ENCODE results near the gene AP2B1.

AP2B1 gene

DNA sequence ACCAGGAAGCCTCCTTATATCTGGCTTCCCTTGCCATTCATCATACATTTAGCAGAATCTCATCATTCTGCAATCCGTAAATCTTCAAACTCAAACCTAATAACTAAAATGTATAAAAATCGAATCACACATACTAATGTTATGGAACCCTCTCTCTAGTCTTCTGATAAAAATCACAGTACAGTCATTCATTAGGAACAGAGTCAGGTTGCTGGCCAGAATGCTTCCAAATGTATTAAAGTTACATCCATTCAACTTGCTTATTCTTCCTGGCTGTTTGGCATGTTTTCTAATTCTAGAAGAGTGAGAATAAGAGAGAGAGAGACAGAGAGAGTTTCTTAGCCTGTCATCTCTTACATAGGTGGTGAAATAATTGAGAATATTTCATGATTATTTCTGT, 127.9 kb downstream of the AP2B1 start:
- WGBS (ENCODE audit: extremely low coverage, insufficient coverage, low lambda C conversion rate), result 100% methylated on average over 2 of the region's 2 CpGs

GRCh38 chr17:35715416-35715815, 128.3 kb downstream of the AP2B1 start:
- H2BK15ac ChIP-seq (replicated peaks; ENCODE audit: low read depth), result no peak overlapping the region
- H3K23ac ChIP-seq (ENCODE audit: low read length), result no peak overlapping the region
- no peaks in the 10 kb centered on the region for H3K79me1 ChIP-seq (ENCODE audit: low read length)
- H3K9ac ChIP-seq (ENCODE audit: low read length), result no peak overlapping the region
- no peak overlapping the region for H2AK5ac ChIP-seq (ENCODE audit: low read length)
- H4K8ac ChIP-seq (ENCODE audit: low read depth, low read length), result no peak overlapping the region
- no peak overlapping the region for H3K18ac ChIP-seq (ENCODE audit: low read length)
- H2BK5ac ChIP-seq (ENCODE audit: low read length), result no peak overlapping the region
- H2BK120ac ChIP-seq (ENCODE audit: low read depth, low read length), result no peak overlapping the region
- DNase-seq, result no peak
- H3K4ac ChIP-seq (ENCODE audit: low read depth, low read length), result no peak overlapping the region
- H3K4me1 ChIP-seq (ENCODE audit: control insufficient read depth, low read depth, low read length), result peaks cover 2% of the 10 kb centered on the region
- peaks cover 5% of the 10 kb centered on the region for H3K36me3 ChIP-seq (ENCODE audit: control insufficient read depth, insufficient read depth, low read length)
- H3K27ac ChIP-seq (ENCODE audit: low read depth, low read length), result no peak overlapping the region
- no peak overlapping the region for H3K4me3 ChIP-seq (ENCODE audit: low read length)
- no peaks in the 10 kb centered on the region for H3K27me3 ChIP-seq (ENCODE audit: insufficient read depth, low read length, poor library complexity)
- no peak overlapping the region for H4K5ac ChIP-seq (ENCODE audit: low read length)
- H3K56ac ChIP-seq (ENCODE audit: low read length), result no peak overlapping the region
- no peak overlapping the region for H3K4me2 ChIP-seq (ENCODE audit: low read length)
- H3K79me2 ChIP-seq (ENCODE audit: control insufficient read depth, insufficient read depth, low read length), result no peaks in the 10 kb centered on the region

More for the DNA sequence above, 127.9 kb downstream of the AP2B1 start:
- Histone ChIP-seq H2BK5ac (ENCODE audit: low read length) (no peak overlapping the region), H2BK120ac (ENCODE audit: low read depth, low read length) (no peak overlapping the region), H3K4ac (ENCODE audit: low read depth, low read length) (no peak overlapping the region), H3K4me3 (ENCODE audit: low read length) (no peak overlapping the region), H3K4me2 (ENCODE audit: low read length) (no peak overlapping the region), H4K8ac (ENCODE audit: low read depth, low read length) (no peak overlapping the region), H2BK15ac (replicated peaks; ENCODE audit: low read depth) (no peak overlapping the region), H3K27ac (ENCODE audit: low read depth, low read length) (no peak overlapping the region), H4K5ac (ENCODE audit: low read length) (no peak overlapping the region), H3K18ac (ENCODE audit: low read length) (no peak overlapping the region), H3K9ac (ENCODE audit: low read length) (no peak overlapping the region), H3K23ac (ENCODE audit: low read length) (no peak overlapping the region), H2AK5ac (ENCODE audit: low read length) (no peak overlapping the region), H3K56ac (ENCODE audit: low read length) (no peak overlapping the region), H3K4me1 (ENCODE audit: control insufficient read depth, low read depth, low read length) (peaks cover 2% of the 10 kb centered on the region), H3K27me3 (ENCODE audit: insufficient read depth, low read length, poor library complexity) (no peaks in the 10 kb centered on the region), H3K79me2 (ENCODE audit: control insufficient read depth, insufficient read depth, low read length) (no peaks in the 10 kb centered on the region), H3K36me3 (ENCODE audit: control insufficient read depth, insufficient read depth, low read length) (peaks cover 6% of the 10 kb centered on the region), H3K79me1 (ENCODE audit: low read length) (no peaks in the 10 kb centered on the region)
- DNase-seq, result no peak

- WGBS (ENCODE audit: extremely low coverage, insufficient coverage, low lambda C conversion rate), result no CpG with 5 or more reads among the region's 3 CpGs
- H3K4me2 ChIP-seq (ENCODE audit: low read length), result no peak overlapping the region
- no peak overlapping the region for H3K9ac ChIP-seq (ENCODE audit: low read length)
- H3K4ac ChIP-seq (ENCODE audit: low read depth, low read length), result no peak overlapping the region
- H2AK5ac ChIP-seq (ENCODE audit: low read length), result no peak overlapping the region
- H3K4me3 ChIP-seq (ENCODE audit: low read length), result no peak overlapping the region
- no peaks in the 10 kb centered on the region for H3K79me2 ChIP-seq (ENCODE audit: control insufficient read depth, insufficient read depth, low read length)
- no peak overlapping the region for H3K18ac ChIP-seq (ENCODE audit: low read length)
- no peak overlapping the region for H2BK120ac ChIP-seq (ENCODE audit: low read depth, low read length)
- no peaks in the 10 kb centered on the region for H3K27me3 ChIP-seq (ENCODE audit: insufficient read depth, low read length, poor library complexity)
- peaks cover 4% of the 10 kb centered on the region for H3K36me3 ChIP-seq (ENCODE audit: control insufficient read depth, insufficient read depth, low read length)
- H3K79me1 ChIP-seq (ENCODE audit: low read length), result no peaks in the 10 kb centered on the region
- H2BK15ac ChIP-seq (replicated peaks; ENCODE audit: low read depth), result no peak overlapping the region
- H3K4me1 ChIP-seq (ENCODE audit: control insufficient read depth, low read depth, low read length), result peaks cover 2% of the 10 kb centered on the region
- no peak overlapping the region for H2BK5ac ChIP-seq (ENCODE audit: low read length)
- H3K23ac ChIP-seq (ENCODE audit: low read length), result no peak overlapping the region
- H3K27ac ChIP-seq (ENCODE audit: low read depth, low read length), result no peak overlapping the region
- no peak for DNase-seq
- H4K8ac ChIP-seq (ENCODE audit: low read depth, low read length), result no peak overlapping the region
- H4K5ac ChIP-seq (ENCODE audit: low read length), result no peak overlapping the region
- H3K56ac ChIP-seq (ENCODE audit: low read length), result no peak overlapping the region
These were observed 129.1 kb downstream of the AP2B1 start for GRCh38 chr17:35716173-35716572.

- WGBS (ENCODE audit: extremely low coverage, insufficient coverage, low lambda C conversion rate), result no CpG with 5 or more reads among the region's 4 CpGs
- Histone ChIP-seq H2BK120ac (ENCODE audit: low read depth, low read length) (no peak overlapping the region), H2BK15ac (replicated peaks; ENCODE audit: low read depth) (no peak overlapping the region), H3K9ac (ENCODE audit: low read length) (no peak overlapping the region), H3K79me1 (ENCODE audit: low read length) (no peaks in the 10 kb centered on the region), H4K8ac (ENCODE audit: low read depth, low read length) (no peak overlapping the region), H3K56ac (ENCODE audit: low read length) (no peak overlapping the region), H3K4me2 (ENCODE audit: low read length) (no peak overlapping the region), H2BK5ac (ENCODE audit: low read length) (no peak overlapping the region), H3K18ac (ENCODE audit: low read length) (no peak overlapping the region), H3K36me3 (ENCODE audit: control insufficient read depth, insufficient read depth, low read length) (peaks cover 4% of the 10 kb centered on the region), H4K5ac (ENCODE audit: low read length) (no peak overlapping the region), H3K79me2 (ENCODE audit: control insufficient read depth, insufficient read depth, low read length) (no peaks in the 10 kb centered on the region), H3K4me3 (ENCODE audit: low read length) (no peak overlapping the region), H3K4ac (ENCODE audit: low read depth, low read length) (no peak overlapping the region), H3K27me3 (ENCODE audit: insufficient read depth, low read length, poor library complexity) (no peaks in the 10 kb centered on the region), H3K27ac (ENCODE audit: low read depth, low read length) (no peak overlapping the region), H3K23ac (ENCODE audit: low read length) (no peak overlapping the region), H3K4me1 (ENCODE audit: control insufficient read depth, low read depth, low read length) (peaks cover 2% of the 10 kb centered on the region), H2AK5ac (ENCODE audit: low read length) (no peak overlapping the region)
- DNase-seq, result no peak
These were observed 129.9 kb downstream of the AP2B1 start for GRCh38 chr17:35716897-35717465.

DNA sequence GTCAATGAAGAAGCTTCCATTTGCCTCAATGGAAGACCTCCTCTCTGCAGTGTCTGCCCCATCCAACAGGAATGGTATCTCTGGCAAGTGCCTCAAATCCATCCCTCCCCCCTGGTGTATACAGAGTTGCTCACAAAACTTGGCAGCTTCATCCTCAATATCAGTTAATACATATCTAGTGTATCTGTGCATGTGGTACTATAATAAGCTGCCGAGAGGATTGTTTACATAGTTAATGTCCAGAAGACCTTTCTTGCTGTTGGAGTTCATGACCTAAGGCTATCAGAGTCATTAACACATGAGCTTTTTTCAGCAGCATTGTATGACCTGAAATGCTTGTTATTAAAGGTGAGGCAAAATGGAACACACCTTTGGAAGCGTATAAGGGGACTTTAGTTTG, 130.4 kb downstream of the AP2B1 start:
- Histone ChIP-seq H3K27ac (ENCODE audit: low read depth, low read length) (no peak overlapping the region), H3K4me3 (ENCODE audit: low read length) (no peak overlapping the region), H2BK15ac (replicated peaks; ENCODE audit: low read depth) (no peak overlapping the region), H2BK5ac (ENCODE audit: low read length) (no peak overlapping the region), H3K4ac (ENCODE audit: low read depth, low read length) (no peak overlapping the region), H4K8ac (ENCODE audit: low read depth, low read length) (no peak overlapping the region), H3K4me1 (ENCODE audit: control insufficient read depth, low read depth, low read length) (peaks cover 2% of the 10 kb centered on the region), H3K9ac (ENCODE audit: low read length) (no peak overlapping the region), H3K23ac (ENCODE audit: low read length) (no peak overlapping the region), H3K4me2 (ENCODE audit: low read length) (no peak overlapping the region), H3K36me3 (ENCODE audit: control insufficient read depth, insufficient read depth, low read length) (peaks cover 4% of the 10 kb centered on the region), H2BK120ac (ENCODE audit: low read depth, low read length) (no peak overlapping the region), H3K56ac (ENCODE audit: low read length) (no peak overlapping the region), H3K79me1 (ENCODE audit: low read length) (no peaks in the 10 kb centered on the region), H3K18ac (ENCODE audit: low read length) (no peak overlapping the region), H2AK5ac (ENCODE audit: low read length) (no peak overlapping the region), H3K27me3 (ENCODE audit: insufficient read depth, low read length, poor library complexity) (no peaks in the 10 kb centered on the region), H4K5ac (ENCODE audit: low read length) (no peak overlapping the region), H3K79me2 (ENCODE audit: control insufficient read depth, insufficient read depth, low read length) (no peaks in the 10 kb centered on the region)
- no CpG with 5 or more reads among the region's 2 CpGs for WGBS (ENCODE audit: extremely low coverage, insufficient coverage, low lambda C conversion rate)
- no peak for DNase-seq

DNA sequence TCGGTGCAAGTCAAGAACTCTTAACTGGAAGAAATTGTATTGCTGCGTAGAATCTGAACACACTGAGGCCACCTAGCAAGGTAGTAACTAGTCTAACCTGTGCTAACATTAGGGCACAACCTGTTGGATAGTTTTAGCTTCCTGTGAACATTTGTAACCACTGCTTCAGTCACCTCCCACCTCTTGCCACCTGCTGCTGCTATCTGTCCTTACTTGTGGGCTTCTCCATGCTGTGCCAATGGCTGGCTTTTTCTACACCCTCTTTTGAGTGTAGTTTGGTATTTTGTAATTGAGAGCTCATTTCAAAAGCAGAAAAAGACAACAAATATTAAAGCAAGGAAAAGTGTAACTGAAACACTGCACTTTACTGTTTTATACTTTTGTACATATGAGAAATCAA, 136.6 kb downstream of the AP2B1 start:
- no peaks in the 10 kb centered on the region for H3K79me1 ChIP-seq (ENCODE audit: low read length)
- H3K23ac ChIP-seq (ENCODE audit: low read length), result no peak overlapping the region
- no peak overlapping the region for H3K4me3 ChIP-seq (ENCODE audit: low read length)
- H3K36me3 ChIP-seq (ENCODE audit: control insufficient read depth, insufficient read depth, low read length), result peaks cover 3% of the 10 kb centered on the region
- H3K4ac ChIP-seq (ENCODE audit: low read depth, low read length), result no peak overlapping the region
- no CpG with 5 or more reads among the region's 2 CpGs for WGBS (ENCODE audit: extremely low coverage, insufficient coverage, low lambda C conversion rate)
- H3K4me1 ChIP-seq (ENCODE audit: control insufficient read depth, low read depth, low read length), result peaks cover 18% of the 10 kb centered on the region
- no peak overlapping the region for H3K18ac ChIP-seq (ENCODE audit: low read length)
- H2AK5ac ChIP-seq (ENCODE audit: low read length), result no peak overlapping the region
- no peak overlapping the region for H4K5ac ChIP-seq (ENCODE audit: low read length)
- no peak overlapping the region for H3K27ac ChIP-seq (ENCODE audit: low read depth, low read length)
- H2BK120ac ChIP-seq (ENCODE audit: low read depth, low read length), result no peak overlapping the region
- no peaks in the 10 kb centered on the region for H3K79me2 ChIP-seq (ENCODE audit: control insufficient read depth, insufficient read depth, low read length)
- no peak overlapping the region for H3K9ac ChIP-seq (ENCODE audit: low read length)
- no peak overlapping the region for H2BK15ac ChIP-seq (replicated peaks; ENCODE audit: low read depth)
- no peak overlapping the region for H2BK5ac ChIP-seq (ENCODE audit: low read length)
- H4K8ac ChIP-seq (ENCODE audit: low read depth, low read length), result no peak overlapping the region
- no peaks in the 10 kb centered on the region for H3K27me3 ChIP-seq (ENCODE audit: insufficient read depth, low read length, poor library complexity)
- no peak for DNase-seq
- H3K4me2 ChIP-seq (ENCODE audit: low read length), result no peak overlapping the region
- no peak overlapping the region for H3K56ac ChIP-seq (ENCODE audit: low read length)

Measured in mesendoderm (in vitro differentiated cells).